Measurements from ENCODE around the gene KRTAP10-3. TPM values are rescaled to one million over a fixed set of nuclear protein-coding genes. Genes with fewer than 3 reads are reported as not detected.

The KRTAP10-3 gene
- total RNA-seq, 1 donor from 2014 or later: not detected

DNA sequence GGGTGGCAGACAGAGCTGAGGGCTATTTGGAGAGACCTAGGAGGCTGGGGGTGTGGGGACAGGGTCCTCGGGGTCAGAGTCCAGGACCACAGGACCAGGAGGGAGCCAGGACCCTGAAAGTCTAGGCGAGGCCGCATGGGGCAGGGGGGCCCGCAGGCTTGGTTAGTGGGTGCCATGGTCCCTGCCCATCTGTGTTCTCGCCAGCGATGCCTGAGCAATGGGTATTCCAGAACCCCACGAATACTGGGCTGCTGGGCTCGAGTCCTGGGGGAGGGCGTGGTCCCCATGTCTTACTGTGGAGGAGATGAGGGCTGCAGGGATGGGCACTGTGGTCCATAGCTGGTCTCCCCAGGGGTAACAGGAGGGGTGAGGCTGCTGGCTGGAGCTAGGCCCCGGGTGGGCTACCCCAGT, 31.7 kb upstream of the KRTAP10-3 start:
- TF ChIP-seq, protein P1, sequence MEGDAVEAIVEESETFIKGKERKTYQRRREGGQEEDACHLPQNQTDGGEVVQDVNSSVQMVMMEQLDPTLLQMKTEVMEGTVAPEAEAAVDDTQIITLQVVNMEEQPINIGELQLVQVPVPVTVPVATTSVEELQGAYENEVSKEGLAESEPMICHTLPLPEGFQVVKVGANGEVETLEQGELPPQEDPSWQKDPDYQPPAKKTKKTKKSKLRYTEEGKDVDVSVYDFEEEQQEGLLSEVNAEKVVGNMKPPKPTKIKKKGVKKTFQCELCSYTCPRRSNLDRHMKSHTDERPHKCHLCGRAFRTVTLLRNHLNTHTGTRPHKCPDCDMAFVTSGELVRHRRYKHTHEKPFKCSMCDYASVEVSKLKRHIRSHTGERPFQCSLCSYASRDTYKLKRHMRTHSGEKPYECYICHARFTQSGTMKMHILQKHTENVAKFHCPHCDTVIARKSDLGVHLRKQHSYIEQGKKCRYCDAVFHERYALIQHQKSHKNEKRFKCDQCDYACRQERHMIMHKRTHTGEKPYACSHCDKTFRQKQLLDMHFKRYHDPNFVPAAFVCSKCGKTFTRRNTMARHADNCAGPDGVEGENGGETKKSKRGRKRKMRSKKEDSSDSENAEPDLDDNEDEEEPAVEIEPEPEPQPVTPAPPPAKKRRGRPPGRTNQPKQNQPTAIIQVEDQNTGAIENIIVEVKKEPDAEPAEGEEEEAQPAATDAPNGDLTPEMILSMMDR (IDR thresholded peaks at IDR 0.05; ENCODE audit: insufficient read depth, low read length, poor library complexity, severe bottlenecking): no peak
- peaks cover 14% of the 10 kb centered on the region for H3K27me3 ChIP-seq (ENCODE audit: control insufficient read depth, insufficient read depth, low read length)
- H3K36me3 ChIP-seq (ENCODE audit: control insufficient read depth, insufficient read depth, low read length): no peaks in the 10 kb centered on the region
- H3K4me3 ChIP-seq (ENCODE audit: low read depth, low read length): no peak overlapping the region
- no peak for DNase-seq (ENCODE audit: low read depth)

DNA sequence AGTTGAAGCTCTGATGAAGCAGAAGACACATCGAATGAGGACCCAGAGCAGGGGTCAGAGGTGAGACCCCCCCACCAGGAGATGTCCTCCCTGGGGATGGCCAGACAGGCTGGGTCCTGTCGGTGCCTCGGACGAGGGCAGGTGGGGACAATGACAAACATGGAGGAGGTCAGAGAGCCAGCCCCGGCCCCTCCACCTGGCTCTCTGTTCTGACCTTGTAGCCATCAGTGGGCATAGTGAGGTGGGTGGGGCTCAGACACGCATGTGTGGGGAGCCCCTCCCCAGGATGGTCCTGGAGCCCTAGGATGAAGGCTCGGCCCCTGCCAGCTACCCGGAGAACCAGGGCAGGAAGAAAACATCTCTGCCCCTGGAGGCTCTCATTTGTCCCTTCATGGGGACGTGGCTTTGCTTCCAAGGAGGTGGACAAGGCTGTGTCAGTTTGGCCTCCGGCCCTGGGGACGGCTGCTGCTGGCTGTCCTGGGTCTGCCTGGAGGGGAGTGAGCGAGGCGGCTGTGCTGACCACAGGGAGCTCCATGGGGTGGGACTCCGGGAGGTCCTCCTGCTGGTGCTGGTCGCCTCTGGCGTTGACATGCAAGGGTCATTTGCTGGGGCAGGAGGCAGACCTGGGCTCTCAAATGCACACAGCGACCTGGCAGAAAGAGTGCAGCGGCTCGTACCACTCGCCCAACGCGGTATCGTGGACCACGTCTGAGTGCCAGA, 31.2 kb upstream of the KRTAP10-3 start:
- Histone ChIP-seq H3K4me3 (ENCODE audit: low read depth, low read length) (no peak overlapping the region), H3K27me3 (ENCODE audit: control insufficient read depth, insufficient read depth, low read length) (peaks cover 14% of the 10 kb centered on the region), H3K36me3 (ENCODE audit: control insufficient read depth, insufficient read depth, low read length) (no peaks in the 10 kb centered on the region)
- TF ChIP-seq, protein P1 (IDR thresholded peaks at IDR 0.05; ENCODE audit: insufficient read depth, low read length, poor library complexity, severe bottlenecking): no peak
- no peak for DNase-seq (ENCODE audit: low read depth)

DNA sequence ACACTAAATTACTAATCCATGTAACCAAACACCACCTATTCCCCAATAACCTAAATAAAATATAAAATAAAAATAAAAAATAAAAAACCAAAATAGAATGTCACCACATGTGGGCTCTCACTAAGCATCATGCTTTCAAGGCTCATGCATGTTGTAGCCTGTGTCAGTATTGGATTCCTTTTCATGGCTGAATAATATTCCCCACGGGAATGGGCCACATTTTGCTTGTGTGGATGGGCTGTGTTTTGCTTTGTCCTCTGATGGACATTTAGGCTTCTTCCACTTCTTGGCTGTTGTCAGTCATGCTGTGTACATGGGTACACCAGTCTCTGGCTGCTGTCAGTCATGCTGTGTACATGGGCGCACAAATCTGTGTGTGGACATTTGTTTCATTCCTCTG, 30.5 kb upstream of the KRTAP10-3 start:
- TF ChIP-seq, protein P1 (IDR thresholded peaks at IDR 0.05; ENCODE audit: insufficient read depth, low read length, poor library complexity, severe bottlenecking): no peak
- Histone ChIP-seq H3K36me3 (ENCODE audit: control insufficient read depth, insufficient read depth, low read length) (no peaks in the 10 kb centered on the region), H3K4me3 (ENCODE audit: low read depth, low read length) (no peak overlapping the region), H3K27me3 (ENCODE audit: control insufficient read depth, insufficient read depth, low read length) (peaks cover 14% of the 10 kb centered on the region)
- DNase-seq (ENCODE audit: low read depth): no peak

DNA sequence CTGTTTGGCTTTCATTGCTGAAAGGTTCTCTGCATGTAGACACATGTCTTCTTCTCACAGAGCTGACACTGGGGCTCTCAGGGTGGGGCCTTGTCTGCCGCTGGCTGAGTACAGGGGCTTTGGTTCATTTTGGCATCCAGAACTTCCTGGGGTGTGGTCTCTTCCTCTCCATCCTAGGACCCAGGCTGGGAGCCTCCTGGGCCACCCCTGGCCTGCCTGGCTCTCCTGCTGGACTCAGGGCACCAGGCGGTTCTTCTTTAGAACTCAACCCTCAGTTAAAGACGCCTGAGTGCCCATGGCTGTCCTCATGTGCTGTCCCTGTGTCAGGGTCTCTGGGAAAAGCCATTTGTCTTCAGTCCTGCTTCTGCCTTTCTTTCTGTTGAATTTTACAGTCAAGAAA, 27.3 kb upstream of the KRTAP10-3 start:
- H3K4me3 ChIP-seq (ENCODE audit: low read depth, low read length): no peak overlapping the region
- TF ChIP-seq, protein P1 (IDR thresholded peaks at IDR 0.05; ENCODE audit: insufficient read depth, low read length, poor library complexity, severe bottlenecking): no peak

DNA sequence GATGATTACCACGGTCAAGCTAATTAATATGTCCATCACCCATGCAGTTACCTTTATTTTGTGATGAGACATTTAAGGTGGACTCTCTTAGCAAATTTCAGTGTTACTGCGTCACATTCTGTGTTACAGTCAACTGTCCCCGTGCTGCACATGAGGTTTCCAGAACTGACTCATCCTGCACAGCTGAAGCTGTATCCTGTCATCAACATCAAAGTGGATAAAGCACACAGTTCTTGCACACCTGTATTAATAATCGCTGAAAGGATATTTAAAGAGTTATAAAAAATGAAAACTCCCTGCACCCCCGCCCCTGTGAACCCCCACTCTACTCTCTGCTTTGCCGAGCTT, 25.2 kb upstream of the KRTAP10-3 start:
- Histone ChIP-seq H3K27me3 (ENCODE audit: control insufficient read depth, insufficient read depth, low read length) (no peaks in the 10 kb centered on the region), H3K36me3 (ENCODE audit: control insufficient read depth, insufficient read depth, low read length) (no peaks in the 10 kb centered on the region), H3K4me3 (ENCODE audit: low read depth, low read length) (no peak overlapping the region)
- TF ChIP-seq, protein P1 (IDR thresholded peaks at IDR 0.05; ENCODE audit: insufficient read depth, low read length, poor library complexity, severe bottlenecking): no peak
- no peak for DNase-seq (ENCODE audit: low read depth)

More for the DNA sequence above, 27.3 kb upstream of the KRTAP10-3 start:
- Histone ChIP-seq H3K36me3 (ENCODE audit: control insufficient read depth, insufficient read depth, low read length) (no peaks in the 10 kb centered on the region), H3K27me3 (ENCODE audit: control insufficient read depth, insufficient read depth, low read length) (no peaks in the 10 kb centered on the region)
- DNase-seq (ENCODE audit: low read depth): no peak

All from kidney epithelial cell (primary cell).